ENCODE results near the gene FAM185A.

GRCh38 chr7:102832674-102833073 lies 83.9 kb downstream of the FAM185A start:
- TF ChIP-seq ZNF256 (CRISPR knock-in tag; conservative IDR thresholded peaks at IDR 0.05): no peak
- no peak for TF ChIP-seq ZFX (CRISPR knock-in tag; IDR thresholded peaks at IDR 0.05; ENCODE audit: low read depth)
- TF ChIP-seq, protein P1, sequence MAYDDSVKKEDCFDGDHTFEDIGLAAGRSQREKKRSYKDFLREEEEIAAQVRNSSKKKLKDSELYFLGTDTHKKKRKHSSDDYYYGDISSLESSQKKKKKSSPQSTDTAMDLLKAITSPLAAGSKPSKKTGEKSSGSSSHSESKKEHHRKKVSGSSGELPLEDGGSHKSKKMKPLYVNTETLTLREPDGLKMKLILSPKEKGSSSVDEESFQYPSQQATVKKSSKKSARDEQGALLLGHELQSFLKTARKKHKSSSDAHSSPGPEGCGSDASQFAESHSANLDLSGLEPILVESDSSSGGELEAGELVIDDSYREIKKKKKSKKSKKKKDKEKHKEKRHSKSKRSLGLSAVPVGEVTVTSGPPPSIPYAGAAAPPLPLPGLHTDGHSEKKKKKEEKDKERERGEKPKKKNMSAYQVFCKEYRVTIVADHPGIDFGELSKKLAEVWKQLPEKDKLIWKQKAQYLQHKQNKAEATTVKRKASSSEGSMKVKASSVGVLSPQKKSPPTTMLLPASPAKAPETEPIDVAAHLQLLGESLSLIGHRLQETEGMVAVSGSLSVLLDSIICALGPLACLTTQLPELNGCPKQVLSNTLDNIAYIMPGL (CRISPR knock-in tag; IDR thresholded peaks at IDR 0.05; ENCODE audit: borderline replicate concordance in 1 of 2, low read depth in 1 of 2): no peak
- TF ChIP-seq CTCF (CRISPR knock-in tag; IDR thresholded peaks at IDR 0.05): no peak
- no peak for TF ChIP-seq EHMT2 (IDR thresholded peaks at IDR 0.05; ENCODE audit: borderline replicate concordance, low read depth, low read length)
- no peak for TF ChIP-seq EZH2 (conservative IDR thresholded peaks at IDR 0.05; ENCODE audit: low read depth, low read length)
- no peak for TF ChIP-seq CHD2 (IDR thresholded peaks at IDR 0.05; ENCODE audit: low read depth, low read length)
- TF ChIP-seq ZNF878 (CRISPR knock-in tag; IDR thresholded peaks at IDR 0.05): no peak
- no peak for TF ChIP-seq MZF1 (CRISPR knock-in tag; IDR thresholded peaks at IDR 0.05; ENCODE audit: borderline replicate concordance)

All from HepG2 (cell line).